IPS-15b (cell line): ENCODE results near the gene TMEM255B.
"Not testable (repeated sequence)": the region's sequence is repeated elsewhere in the genome, so short reads cannot be mapped to it uniquely, and the experiment has no call there.

Experiments used
- H3K27me3 ChIP-seq: one replicate; pipeline ENCODE4 v1.6.1; 2013; ENCODE audit warnings: low read length; ENCODE audit not compliant: control insufficient read depth, insufficient read depth
- H3K36me3 ChIP-seq: one replicate; pipeline ENCODE4 v1.6.1; 2013; ENCODE audit warnings: low read length; ENCODE audit not compliant: control insufficient read depth, insufficient read depth
- H3K4me1 ChIP-seq: one replicate; pipeline ENCODE4 v1.6.1; 2013; ENCODE audit warnings: mild to moderate bottlenecking, low read length; ENCODE audit not compliant: control insufficient read depth, insufficient read depth
- H3K4me3 ChIP-seq: one replicate; pipeline ENCODE4 v1.5.1; 2013; ENCODE audit warnings: low read depth, low read length
- H3K9ac ChIP-seq: one replicate; pipeline ENCODE4 v1.6.1; 2013; ENCODE audit warnings: low read depth, mild to moderate bottlenecking, low read length
- H3K9me3 ChIP-seq: one replicate; pipeline ENCODE4 v1.6.1; 2013; ENCODE audit warnings: mild to moderate bottlenecking, low read length; ENCODE audit not compliant: control insufficient read depth, insufficient read depth

TMEM255B gene

DNA sequence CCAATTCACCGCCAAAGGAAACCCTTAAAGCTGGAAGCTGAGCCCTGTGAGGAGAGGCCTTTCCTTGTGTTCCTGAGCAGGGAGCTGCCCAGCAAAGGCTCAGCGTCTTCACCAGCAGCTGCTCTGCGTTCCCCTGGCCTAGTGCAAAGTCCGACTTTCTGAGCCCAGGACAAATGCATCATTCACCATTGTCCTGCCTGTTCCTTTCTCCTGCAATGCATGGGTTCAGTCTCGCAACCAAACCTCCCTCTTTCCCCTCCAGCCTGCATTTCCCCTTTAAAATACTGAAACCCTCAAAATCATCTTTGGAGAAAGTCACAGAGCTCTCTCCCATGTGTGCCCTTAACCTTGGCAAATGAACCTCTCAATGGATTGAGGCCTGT lies 12.9 kb upstream of the TMEM255B start:
- H3K4me1 ChIP-seq: no peaks in the 10 kb centered on the region
- H3K27me3 ChIP-seq: no peaks in the 10 kb centered on the region
- no peak overlapping the region for H3K4me3 ChIP-seq
- no peaks in the 10 kb centered on the region for H3K36me3 ChIP-seq
- H3K9me3 ChIP-seq: no peaks in the 10 kb centered on the region
- no peak overlapping the region for H3K9ac ChIP-seq

DNA sequence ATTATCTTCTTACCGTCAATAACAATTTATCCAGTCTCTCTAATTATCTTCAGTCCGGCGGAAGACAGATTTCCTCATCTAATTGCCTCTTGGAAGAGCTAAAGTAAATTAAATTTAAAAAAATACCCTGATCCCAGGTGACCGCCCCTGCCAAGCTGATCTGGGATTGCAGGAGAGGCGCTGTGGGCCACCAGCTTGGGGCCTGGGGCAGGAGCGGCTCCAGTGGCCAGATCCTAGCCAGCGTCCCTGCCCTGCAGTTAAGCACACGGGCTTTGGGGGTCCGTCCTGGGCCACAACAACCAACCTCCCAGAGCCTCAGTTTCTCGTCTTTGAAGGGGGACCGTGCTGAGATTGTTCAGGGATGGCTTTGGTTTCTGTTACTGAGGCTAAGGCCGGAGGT lies 12.4 kb upstream of the TMEM255B start:
- no peak overlapping the region for H3K4me3 ChIP-seq
- no peaks in the 10 kb centered on the region for H3K27me3 ChIP-seq
- no peaks in the 10 kb centered on the region for H3K36me3 ChIP-seq
- H3K4me1 ChIP-seq: no peaks in the 10 kb centered on the region
- no peak overlapping the region for H3K9ac ChIP-seq
- H3K9me3 ChIP-seq: no peaks in the 10 kb centered on the region

DNA sequence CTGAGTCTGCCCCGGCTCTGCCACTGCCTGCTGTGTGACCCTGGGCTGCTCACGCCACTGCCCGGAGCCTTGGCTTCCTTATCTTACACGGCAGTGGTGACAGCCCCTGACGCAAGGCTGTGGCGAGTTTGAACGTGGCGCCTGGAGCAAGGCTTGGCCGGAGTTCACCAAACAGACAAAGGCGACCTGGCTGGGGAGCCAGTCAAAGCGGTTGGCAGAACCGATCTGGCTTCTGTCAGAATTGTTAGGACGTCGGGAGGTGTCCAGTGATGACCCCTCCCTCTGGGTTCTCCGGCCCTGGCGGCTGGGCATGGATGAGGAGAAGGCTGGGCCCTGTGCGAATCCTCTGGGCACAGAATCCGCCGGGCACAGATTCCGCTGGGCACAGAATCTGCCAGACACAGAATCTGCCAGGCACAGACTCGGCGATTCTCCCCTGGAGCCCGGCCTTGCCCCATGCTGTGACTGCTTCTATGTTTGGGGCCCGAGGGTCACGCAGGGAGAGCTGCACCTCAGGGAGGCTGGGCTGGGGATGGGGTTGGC lies 11.7 kb upstream of the TMEM255B start:
- Histone ChIP-seq H3K9ac (no peak overlapping the region), H3K4me1 (no peaks in the 10 kb centered on the region)

DNA sequence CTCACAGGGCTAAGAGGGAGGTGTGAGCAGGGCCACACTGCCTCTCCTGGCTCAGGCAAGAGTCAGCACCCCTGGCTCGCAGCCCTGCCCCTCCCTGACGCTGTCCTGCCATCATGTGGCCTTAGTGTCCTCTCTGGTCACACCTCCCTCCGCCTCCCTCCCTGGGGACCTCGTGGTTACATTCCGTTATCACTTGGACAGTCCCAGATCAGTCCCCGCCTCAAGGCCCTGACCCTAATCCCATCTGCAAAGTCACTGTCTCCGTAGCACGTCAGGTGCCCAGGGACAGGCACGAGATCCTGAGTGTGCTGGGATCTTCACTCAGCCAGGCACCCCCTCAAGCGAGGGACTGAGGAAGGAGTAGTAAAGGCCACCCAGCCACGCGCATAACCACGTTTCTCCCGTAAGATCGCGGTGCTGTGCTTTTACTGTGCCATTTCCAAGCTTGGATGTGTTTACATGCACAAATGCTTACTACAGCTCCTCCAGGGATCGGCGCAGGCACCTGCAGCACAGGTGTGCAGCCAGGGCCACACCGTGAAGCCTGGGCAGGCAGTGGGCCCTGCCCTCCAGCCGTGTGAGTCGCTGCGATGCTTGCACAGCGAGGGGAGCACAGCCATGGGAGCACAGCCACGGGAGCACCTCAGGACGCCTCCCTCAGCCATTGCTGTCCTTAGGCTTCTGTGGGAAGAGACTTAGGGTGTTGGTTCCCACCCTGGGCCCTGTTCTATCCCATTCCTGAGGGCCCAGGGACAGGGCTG lies 10.7 kb upstream of the TMEM255B start:
- H3K9me3 ChIP-seq: no peaks in the 10 kb centered on the region
- no peaks in the 10 kb centered on the region for H3K36me3 ChIP-seq
- no peak overlapping the region for H3K9ac ChIP-seq

More for the DNA sequence above, 11.7 kb upstream of the TMEM255B start:
- Histone ChIP-seq H3K4me3 (no peak overlapping the region), H3K27me3 (no peaks in the 10 kb centered on the region), H3K9me3 (no peaks in the 10 kb centered on the region), H3K36me3 (no peaks in the 10 kb centered on the region)

DNA sequence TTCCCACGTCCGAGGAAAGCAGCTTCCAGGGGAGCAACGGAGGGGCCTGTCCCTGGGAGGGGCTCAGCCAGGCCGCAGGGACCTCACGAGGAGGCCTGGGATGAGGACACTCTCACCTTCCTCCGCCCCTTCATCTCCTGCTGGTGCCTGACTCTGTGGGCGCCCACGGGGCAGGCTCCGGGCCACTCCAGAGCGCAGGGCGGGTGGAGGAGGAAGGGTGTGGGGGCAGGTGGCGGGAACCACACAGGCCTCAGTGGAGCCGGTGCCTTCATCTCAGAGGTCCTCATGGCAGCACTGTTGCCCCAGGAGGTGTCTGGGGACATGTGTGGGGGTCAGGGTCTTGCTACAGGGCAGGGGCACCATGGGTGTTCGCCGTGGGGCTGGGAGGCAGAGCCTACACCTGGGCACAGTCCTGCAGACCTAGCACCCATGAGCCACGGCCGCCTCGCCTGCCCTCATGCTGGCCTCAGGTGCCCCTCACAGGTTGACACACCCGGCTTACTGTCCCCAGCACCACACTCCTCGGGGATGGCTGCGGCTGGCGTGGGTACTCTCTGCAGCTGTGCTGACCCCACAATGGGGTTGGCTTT lies 10.1 kb upstream of the TMEM255B start:
- no peaks in the 10 kb centered on the region for H3K4me1 ChIP-seq
- no peak overlapping the region for H3K4me3 ChIP-seq
- H3K27me3 ChIP-seq: no peaks in the 10 kb centered on the region
- no peak overlapping the region for H3K9ac ChIP-seq
- no peaks in the 10 kb centered on the region for H3K36me3 ChIP-seq
- no peaks in the 10 kb centered on the region for H3K9me3 ChIP-seq

More for the DNA sequence above, 10.7 kb upstream of the TMEM255B start:
- Histone ChIP-seq H3K4me3 (no peak overlapping the region), H3K27me3 (no peaks in the 10 kb centered on the region), H3K4me1 (no peaks in the 10 kb centered on the region)

DNA sequence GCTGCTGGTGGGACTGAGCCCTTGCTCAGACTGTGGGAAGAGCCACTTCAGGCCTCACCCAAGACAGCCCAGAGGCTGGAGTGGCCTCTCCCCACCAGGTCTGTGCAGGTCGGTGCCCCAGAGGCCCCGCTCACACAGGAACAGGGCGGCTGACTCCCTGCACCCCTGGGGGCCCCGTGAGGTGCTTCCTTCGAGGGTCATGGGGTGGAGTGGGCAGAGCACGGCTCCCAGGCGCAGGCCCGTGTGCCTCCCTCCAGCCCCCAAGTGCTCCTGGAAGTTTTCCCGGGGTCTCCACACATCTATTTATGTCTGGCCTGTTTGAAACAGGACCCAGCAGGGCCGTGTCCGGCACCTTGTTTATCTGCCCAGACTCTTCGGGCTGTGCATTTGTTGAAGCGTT lies 9.5 kb upstream of the TMEM255B start:
- Histone ChIP-seq H3K9me3 (no peaks in the 10 kb centered on the region), H3K27me3 (no peaks in the 10 kb centered on the region)

DNA sequence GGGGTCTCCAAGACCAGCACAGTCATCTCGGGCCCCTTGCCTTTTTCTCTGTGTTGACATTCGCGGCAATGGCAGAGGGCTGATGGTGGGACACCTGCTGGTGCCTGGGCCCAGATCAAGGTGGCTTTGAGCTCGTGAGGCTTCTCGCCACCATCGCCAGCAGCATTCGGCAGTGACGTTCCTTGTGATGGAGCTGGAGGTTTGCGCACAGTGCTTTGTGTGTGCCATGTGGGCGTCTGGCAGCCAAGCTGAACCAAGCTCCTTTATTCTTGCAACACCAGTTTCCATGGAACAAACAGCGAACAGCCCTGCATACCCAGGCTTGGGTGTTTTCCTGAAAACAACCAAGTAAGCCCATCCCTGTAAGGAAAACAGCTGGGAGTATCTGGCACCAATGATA lies 9.1 kb upstream of the TMEM255B start:
- Histone ChIP-seq H3K27me3 (no peaks in the 10 kb centered on the region), H3K36me3 (no peaks in the 10 kb centered on the region), H3K9me3 (no peaks in the 10 kb centered on the region), H3K4me1 (no peaks in the 10 kb centered on the region), H3K4me3 (no peak overlapping the region), H3K9ac (no peak overlapping the region)

More for the DNA sequence above, 9.5 kb upstream of the TMEM255B start:
- Histone ChIP-seq H3K9ac (no peak overlapping the region), H3K36me3 (no peaks in the 10 kb centered on the region), H3K4me1 (no peaks in the 10 kb centered on the region), H3K4me3 (no peak overlapping the region)

DNA sequence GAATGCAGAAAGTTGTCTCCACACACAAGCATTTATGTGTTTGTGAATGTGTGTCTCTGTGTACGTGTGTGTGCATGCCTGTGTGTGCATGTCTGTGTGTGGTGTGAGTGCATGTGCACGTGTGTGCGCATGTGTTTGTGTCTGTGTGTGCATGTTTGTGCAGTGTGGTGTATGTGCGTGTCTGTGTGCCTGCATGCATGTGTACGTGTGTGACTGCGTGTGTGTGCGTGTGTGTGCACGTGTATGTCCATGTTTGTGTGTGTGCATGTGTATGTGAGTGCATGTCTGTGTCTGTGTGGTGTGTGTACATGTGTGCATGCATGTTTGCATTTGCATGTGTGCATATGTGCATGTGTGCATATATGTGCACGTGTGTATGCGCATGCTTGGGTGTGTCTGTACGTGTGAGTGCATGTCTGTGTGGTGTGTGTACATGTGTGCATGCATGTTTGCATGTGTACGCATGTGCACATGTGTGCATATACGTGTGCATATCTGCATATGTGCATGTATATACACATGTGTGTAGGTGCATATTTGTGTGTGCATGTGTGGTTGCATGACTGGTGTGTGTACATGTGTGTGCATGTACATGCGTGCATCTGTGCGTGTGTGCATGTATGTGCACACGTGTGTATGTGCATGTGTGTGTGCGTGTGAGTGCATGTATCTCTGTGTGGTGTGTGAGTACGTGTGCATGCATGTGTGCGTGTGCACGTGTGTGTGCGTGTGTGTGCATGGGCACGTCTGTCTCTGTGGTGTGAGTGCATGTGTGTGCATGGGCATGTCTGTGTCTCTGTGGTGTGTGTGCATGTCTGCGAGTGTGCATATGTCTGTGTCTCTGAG lies 8.2 kb upstream of the TMEM255B start:
- no peaks in the 10 kb centered on the region for H3K36me3 ChIP-seq
- H3K4me3 ChIP-seq: no peak overlapping the region
- no peak overlapping the region for H3K9ac ChIP-seq
- no peaks in the 10 kb centered on the region for H3K4me1 ChIP-seq
- H3K27me3 ChIP-seq: no peaks in the 10 kb centered on the region
- H3K9me3 ChIP-seq: no peaks in the 10 kb centered on the region

DNA sequence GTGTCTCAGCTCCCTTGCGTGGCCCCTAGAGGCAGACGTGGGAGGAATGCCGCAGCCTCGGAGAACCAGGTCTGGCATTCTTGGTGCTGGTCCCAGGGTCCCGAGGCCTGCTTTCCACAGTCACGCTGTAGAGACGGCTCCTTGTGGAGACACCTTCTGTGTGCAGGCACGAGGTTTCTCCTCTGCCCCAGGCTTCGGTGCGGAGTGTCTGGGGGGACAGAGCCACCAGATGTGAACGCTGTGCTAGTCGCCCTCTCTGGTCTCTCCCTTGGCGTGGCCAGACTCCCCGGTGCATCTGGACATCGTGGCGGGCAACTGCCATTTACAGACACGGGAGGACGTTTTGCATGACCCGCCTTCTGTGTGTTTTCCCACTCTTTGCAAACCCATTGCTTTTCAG lies 7.5 kb upstream of the TMEM255B start:
- no peak overlapping the region for H3K9ac ChIP-seq
- no peaks in the 10 kb centered on the region for H3K27me3 ChIP-seq
- H3K4me3 ChIP-seq: no peak overlapping the region
- no peaks in the 10 kb centered on the region for H3K4me1 ChIP-seq
- no peaks in the 10 kb centered on the region for H3K9me3 ChIP-seq
- H3K36me3 ChIP-seq: no peaks in the 10 kb centered on the region

DNA sequence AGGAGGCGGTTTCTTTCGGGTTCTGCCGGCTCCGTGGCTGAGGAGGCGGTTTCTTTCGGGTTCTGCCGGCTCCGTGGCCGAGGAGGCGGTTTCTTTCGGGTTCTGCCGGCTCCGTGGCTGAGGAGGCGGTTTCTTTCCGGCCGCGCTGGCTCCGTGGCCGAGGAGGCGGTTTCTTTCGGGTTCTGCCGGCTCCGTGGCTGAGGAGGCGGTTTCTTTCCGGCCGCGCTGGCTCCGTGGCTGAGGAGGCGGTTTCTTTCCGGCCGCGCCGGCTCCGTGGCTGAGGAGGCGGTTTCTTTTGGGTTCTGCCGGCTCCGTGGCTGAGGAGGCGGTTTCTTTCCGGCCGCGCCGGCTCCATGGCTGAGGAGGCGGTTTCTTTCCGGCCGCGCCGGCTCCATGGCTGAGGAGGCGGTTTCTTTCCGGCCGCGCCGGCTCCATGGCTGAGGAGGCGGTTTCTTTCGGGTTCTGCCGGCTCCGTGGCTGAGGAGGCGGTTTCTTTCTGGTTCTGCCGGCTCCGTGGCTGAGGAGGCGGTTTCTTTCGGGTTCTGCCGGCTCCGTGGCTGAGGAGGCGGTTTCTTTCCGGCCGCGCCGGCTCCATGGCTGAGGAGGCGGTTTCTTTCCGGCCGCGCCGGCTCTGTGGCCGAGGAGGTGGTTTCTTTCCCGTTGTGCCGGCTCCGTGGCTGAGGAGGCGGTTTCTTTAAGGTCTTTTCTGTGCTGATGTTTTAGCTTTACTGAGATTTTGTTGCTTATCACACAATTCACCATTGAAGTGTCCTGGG lies 6.6 kb upstream of the TMEM255B start:
- H3K4me3 ChIP-seq, H3K9ac ChIP-seq, H3K9me3 ChIP-seq, H3K36me3 ChIP-seq, H3K27me3 ChIP-seq, H3K4me1 ChIP-seq: not testable (repeated sequence)

DNA sequence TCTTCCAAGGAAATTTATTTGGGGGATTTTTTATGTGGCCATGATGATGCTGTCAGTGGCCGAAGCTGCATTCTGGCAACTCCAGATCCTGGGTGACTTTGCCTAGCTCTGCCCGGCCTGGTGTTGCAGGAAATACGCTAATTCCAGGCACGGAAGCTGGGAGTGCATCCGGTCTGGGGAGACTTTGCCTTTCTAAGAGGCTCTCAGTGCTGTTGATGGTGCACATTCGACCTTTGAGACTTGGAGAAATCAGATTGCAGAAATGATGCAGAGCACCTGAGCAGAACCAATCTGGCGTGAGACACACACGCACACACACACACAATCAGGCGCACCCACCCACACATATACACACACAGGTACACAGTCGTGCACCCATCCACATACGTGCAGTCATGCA lies 5.9 kb upstream of the TMEM255B start:
- H3K9ac ChIP-seq: no peak overlapping the region
- H3K4me1 ChIP-seq: no peaks in the 10 kb centered on the region
- no peaks in the 10 kb centered on the region for H3K9me3 ChIP-seq
- H3K27me3 ChIP-seq: peaks cover 7% of the 10 kb centered on the region
- no peak overlapping the region for H3K4me3 ChIP-seq
- H3K36me3 ChIP-seq: no peaks in the 10 kb centered on the region
